ENCODE results near the gene ARHGAP24.

DNA sequence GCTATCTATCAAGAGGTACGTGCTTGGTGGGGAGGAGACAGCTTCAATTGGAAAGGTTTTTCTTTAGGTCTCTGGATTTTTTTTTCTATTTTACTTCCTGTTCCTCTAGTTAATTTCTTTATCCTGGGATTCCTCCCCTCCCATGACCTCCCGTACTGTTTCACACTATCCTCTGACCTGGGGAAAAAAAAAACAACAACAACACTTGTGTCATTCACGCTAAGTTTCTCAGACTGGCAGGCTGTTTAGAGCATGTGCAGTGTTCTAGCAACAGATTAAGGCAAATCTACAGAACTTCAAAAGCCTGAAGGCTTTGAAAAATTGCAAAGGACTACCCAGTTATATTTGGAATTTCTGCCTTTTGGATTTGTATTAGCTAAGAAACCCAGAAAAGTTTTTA, 358.4 kb downstream of the ARHGAP24 start:
- TF ChIP-seq, protein P1, sequence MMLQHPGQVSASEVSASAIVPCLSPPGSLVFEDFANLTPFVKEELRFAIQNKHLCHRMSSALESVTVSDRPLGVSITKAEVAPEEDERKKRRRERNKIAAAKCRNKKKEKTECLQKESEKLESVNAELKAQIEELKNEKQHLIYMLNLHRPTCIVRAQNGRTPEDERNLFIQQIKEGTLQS (IDR thresholded peaks at IDR 0.05): no peak
- no peak for TF ChIP-seq JUND (IDR thresholded peaks at IDR 0.05)
- TF ChIP-seq CTCF (IDR thresholded peaks at IDR 0.05; ENCODE audit: low read depth, low read length, missing input control): no peak
- no peak for TF ChIP-seq MAX (IDR thresholded peaks at IDR 0.05)
- TF ChIP-seq TAF1 (conservative IDR thresholded peaks at IDR 0.05): no peak
- no peak for TF ChIP-seq SP1 (IDR thresholded peaks at IDR 0.05)
- TF ChIP-seq RXRA (IDR thresholded peaks at IDR 0.05): no peak
- no peak for TF ChIP-seq GABPA (IDR thresholded peaks at IDR 0.05 in 1 of 2, conservative IDR thresholded peaks at IDR 0.05 in 1 of 2)

Measured in liver (tissue), 3 donors.